K562 (cell line): ENCODE measurements around the gene FAM131C. TPM values are rescaled to one million over a fixed set of nuclear protein-coding genes. Genes with fewer than 3 reads are reported as not detected.

Source experiments
- CBFA2T3 ChIP-seq: fragments of 450-650 bp; IDR thresholded peaks from 2 replicates; pipeline ENCODE4 v1.6.1; 2017
- DMBX1 ChIP-seq: fragments of 250-450 bp; sonication (Bioruptor Pico); IDR thresholded peaks from 2 replicates; pipeline ENCODE4 v1.8.0; 2022; ENCODE audit warnings: inconsistent platforms, mild to moderate bottlenecking, moderate library complexity, borderline replicate concordance
- HINFP ChIP-seq: fragments of 450-650 bp; conservative IDR thresholded peaks from 2 replicates; pipeline ENCODE4 v1.6.1; 2016; ENCODE audit warnings: missing genetic modification characterization, low read depth, mild to moderate bottlenecking, control low read depth, missing compliant biosample characterization
- ILF3 ChIP-seq: fragments of 450-650 bp; IDR thresholded peaks from 2 replicates; pipeline ENCODE4 v1.6.1; 2018; ENCODE audit warnings: antibody characterized with exemption, mild to moderate bottlenecking, moderate library complexity, borderline replicate concordance
- IRF1 ChIP-seq: sonication (generic); formaldehyde crosslinking; IDR thresholded peaks from 2 replicates; pipeline ENCODE4 v1.8.0; 2022; ENCODE audit warnings: missing genetic modification reagents, mild to moderate bottlenecking, borderline replicate concordance
- KDM5B ChIP-seq: fragments of 200-600 bp; sonication (generic); IDR thresholded peaks from 2 replicates; pipeline ENCODE4 v1.6.1; 2012; ENCODE audit warnings: low read depth, mild to moderate bottlenecking, moderate library complexity, low read length, control low read depth, inconsistent platforms; ENCODE audit not compliant: insufficient replicate concordance
- LARP7 ChIP-seq: fragments of 450-650 bp; IDR thresholded peaks from 2 replicates; pipeline ENCODE4 v1.6.1; 2016
- NFE2 ChIP-seq: IDR thresholded peaks from 2 replicates; pipeline ENCODE4 v1.6.1; 2014; ENCODE audit warnings: antibody characterized with exemption, low read depth
- NR2F6 ChIP-seq: fragments of 450-650 bp; formaldehyde crosslinking; IDR thresholded peaks from 2 replicates; pipeline ENCODE4 v1.4.0; 2020; ENCODE audit warnings: mild to moderate bottlenecking
- REST ChIP-seq, 2 experiments: fragments of 450-650 bp; formaldehyde crosslinking in 1 of 2; IDR thresholded peaks; 2 replicates each; pipeline versions ENCODE4 v1.4.0 to v1.6.1; 2014 to 2020; ENCODE audit warnings: mild to moderate bottlenecking in 2 of 2, borderline replicate concordance in 1 of 2, low read depth in 1 of 2
- SAFB ChIP-seq: fragments of 200-400 bp; formaldehyde crosslinking; IDR thresholded peaks from 2 replicates; pipeline ENCODE4 v1.6.1; 2017; ENCODE audit warnings: low read depth, low read length, borderline replicate concordance
- SMC3 ChIP-seq: conservative IDR thresholded peaks from 2 replicates; pipeline ENCODE4 v1.6.1; 2011; ENCODE audit warnings: low read depth, low read length, improper control_type of control experiment; ENCODE audit not compliant: insufficient read depth
- SNIP1 ChIP-seq: fragments of 450-650 bp; IDR thresholded peaks from 2 replicates; pipeline ENCODE4 v1.7.1; 2017; ENCODE audit warnings: low read depth, mild to moderate bottlenecking
- THAP12 ChIP-seq: fragments of 250-450 bp; sonication (Bioruptor Pico); IDR thresholded peaks from 2 replicates; pipeline ENCODE4 v1.9.0; 2021; ENCODE audit warnings: mild to moderate bottlenecking, inconsistent platforms
- ZNF766 ChIP-seq: fragments of 200-800 bp; sonication (Bioruptor generic); conservative IDR thresholded peaks from 2 replicates; pipeline ENCODE4 v1.6.1; 2016; ENCODE audit warnings: missing genetic modification characterization, missing compliant biosample characterization
- polyA plus RNA-seq, 8 experiments: library from polyadenylated mRNA; depleted of rRNA in 4 of 8; stranded (reverse) in 5 of 8; unstranded in 3 of 8; fragments of >200 nt; fragmentation: Nextera tagmentation in 2 of 8; fragmentation: Illumina TruSeq in 1 of 8; extraction: Ambion mirVana in 2 of 8; extraction: Trizol in 1 of 8; gene quantifications; 2 replicates each; pipeline versions ENCODE4 v1.2.1 to v1.2.3, GENCODE V29; 2011 to 2014; ENCODE audit warnings: inconsistent platforms in 1 of 8, missing spikeins in 1 of 8
- total RNA-seq, 7 experiments: library from RNA; depleted of rRNA in 6 of 7; stranded (reverse); fragments of >200 nt in 6 of 7; fragmentation: Illumina TruSeq in 2 of 7; extraction: Trizol in 2 of 7; gene quantifications; 2 replicates each; pipeline versions ENCODE4 v1.2.1 to v1.2.3, GENCODE V29; 2011 to 2021; ENCODE audit warnings: low replicate concordance in 1 of 7

FAM131C gene
- total and polyA plus RNA-seq, 9 of the 15 experiments (the other 6 are each of a cell fraction or from before 2014, with no cell fraction given) = 0.10 to 0.29 (median 0.16) TPM; not detected in 6

- no peak for TF ChIP-seq ZNF766 (CRISPR knock-in tag)
- no peak for TF ChIP-seq ILF3
- no peak for TF ChIP-seq KDM5B
- peak; percentile 96 for TF ChIP-seq REST (IDR thresholded peaks at IDR 0.05; ENCODE audit: borderline replicate concordance)
- no peak for TF ChIP-seq REST (CRISPR knock-in tag; IDR thresholded peaks at IDR 0.05; ENCODE audit: low read depth)
- no peak for TF ChIP-seq LARP7
- TF ChIP-seq HINFP = no peak
- no peak for TF ChIP-seq DMBX1 (CRISPR knock-in tag)
- peak; percentile 98 for TF ChIP-seq SMC3
- TF ChIP-seq SNIP1 = no peak
- TF ChIP-seq CBFA2T3 = no peak
- TF ChIP-seq NFE2 = no peak
- TF ChIP-seq SAFB = no peak
- TF ChIP-seq NR2F6 = no peak
- no peak for TF ChIP-seq THAP12 (CRISPR knock-in tag)
- TF ChIP-seq IRF1 (CRISPR knock-in tag) = no peak
Observed at GRCh38 chr1:16032388-16033102, 40.9 kb downstream of the FAM131C start (continued).
